ENCODE results near the gene SLC34A3.

The SLC34A3 gene

GRCh38 chr9:137188086-137188489 is 42.6 kb upstream of the SLC34A3 start:
- TF ChIP-seq, protein P1, sequence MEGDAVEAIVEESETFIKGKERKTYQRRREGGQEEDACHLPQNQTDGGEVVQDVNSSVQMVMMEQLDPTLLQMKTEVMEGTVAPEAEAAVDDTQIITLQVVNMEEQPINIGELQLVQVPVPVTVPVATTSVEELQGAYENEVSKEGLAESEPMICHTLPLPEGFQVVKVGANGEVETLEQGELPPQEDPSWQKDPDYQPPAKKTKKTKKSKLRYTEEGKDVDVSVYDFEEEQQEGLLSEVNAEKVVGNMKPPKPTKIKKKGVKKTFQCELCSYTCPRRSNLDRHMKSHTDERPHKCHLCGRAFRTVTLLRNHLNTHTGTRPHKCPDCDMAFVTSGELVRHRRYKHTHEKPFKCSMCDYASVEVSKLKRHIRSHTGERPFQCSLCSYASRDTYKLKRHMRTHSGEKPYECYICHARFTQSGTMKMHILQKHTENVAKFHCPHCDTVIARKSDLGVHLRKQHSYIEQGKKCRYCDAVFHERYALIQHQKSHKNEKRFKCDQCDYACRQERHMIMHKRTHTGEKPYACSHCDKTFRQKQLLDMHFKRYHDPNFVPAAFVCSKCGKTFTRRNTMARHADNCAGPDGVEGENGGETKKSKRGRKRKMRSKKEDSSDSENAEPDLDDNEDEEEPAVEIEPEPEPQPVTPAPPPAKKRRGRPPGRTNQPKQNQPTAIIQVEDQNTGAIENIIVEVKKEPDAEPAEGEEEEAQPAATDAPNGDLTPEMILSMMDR (IDR thresholded peaks at IDR 0.05; ENCODE audit: low read depth, low read length), result no peak
- TF ChIP-seq EZH2phosphoT487 (IDR thresholded peaks at IDR 0.05; ENCODE audit: low read depth), result no peak
- H3K4me1 ChIP-seq (ENCODE audit: low read length), result peaks cover 18% of the 10 kb centered on the region
- peak overlapping the region; percentile 74 for H3K9ac ChIP-seq (ENCODE audit: low read length)
- H3K27me3 ChIP-seq (ENCODE audit: low read depth, low read length), result no peaks in the 10 kb centered on the region
- peak overlapping the region; percentile 87 for H3K4me2 ChIP-seq (ENCODE audit: low read length)
- H3K79me2 ChIP-seq (ENCODE audit: low read length), result peaks cover 46% of the 10 kb centered on the region
- H3K27ac ChIP-seq (ENCODE audit: low read length), result peak overlapping the region; percentile 26; the same call in 1 of the 2 replicates
- peaks cover 13% of the 10 kb centered on the region for H3K36me3 ChIP-seq (replicated peaks; ENCODE audit: low read depth, low read length)
- peak overlapping the region; percentile 86 for H3K4me3 ChIP-seq (ENCODE audit: low read length)
- no peaks in the 10 kb centered on the region for H4K20me1 ChIP-seq (ENCODE audit: insufficient read depth, low read length)
- no peaks in the 10 kb centered on the region for H3K9me3 ChIP-seq (ENCODE audit: insufficient read depth, low read length)
- H2AFZ ChIP-seq (ENCODE audit: low read depth, low read length), result no peak overlapping the region

DNA sequence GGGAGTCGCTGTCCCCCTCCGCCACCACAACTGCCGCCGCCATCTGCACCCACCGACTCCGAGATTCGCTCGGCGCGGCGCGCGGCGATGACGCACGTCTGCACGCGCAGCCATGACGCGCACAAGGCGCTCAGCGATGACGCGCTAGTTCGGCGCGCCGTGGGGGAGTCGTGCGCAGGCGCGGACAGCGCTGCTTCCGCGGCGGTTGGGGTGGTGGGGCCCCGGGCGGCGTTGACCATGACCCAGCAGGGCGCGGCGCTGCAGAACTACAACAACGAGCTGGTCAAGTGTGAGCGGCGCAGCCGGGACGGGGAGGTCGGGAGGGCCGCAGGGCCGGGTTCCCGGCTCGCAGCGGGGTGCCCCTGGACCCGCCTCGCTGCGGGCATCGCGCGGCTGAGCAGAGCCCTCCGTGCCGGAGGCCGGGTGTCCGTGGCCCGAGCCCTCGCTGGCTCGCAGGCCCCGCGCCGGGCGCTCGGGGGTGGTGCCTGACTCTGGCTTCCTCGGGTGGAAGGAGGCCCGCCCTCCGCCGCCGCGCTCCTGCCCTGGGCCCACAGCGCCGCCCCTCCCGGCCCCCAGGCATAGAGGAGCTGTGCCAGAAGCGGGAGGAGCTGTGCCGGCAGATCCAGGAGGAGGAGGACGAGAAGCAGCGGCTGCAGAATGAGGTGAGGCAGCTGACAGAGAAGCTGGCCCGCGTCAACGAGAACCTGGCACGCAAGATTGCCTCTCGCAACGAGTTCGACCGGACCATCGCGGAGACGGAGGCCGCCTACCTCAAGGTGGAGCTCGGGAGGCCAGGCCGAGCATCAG is 42.0 kb upstream of the SLC34A3 start, which contains the start of the genes ANAPC2 and SSNA1:
Gene ANAPC2, minus strand, starts transcription at position 71 of the 807 bp plus-strand sequence. Its CDS starts 28 bp downstream, at position 43.
Gene SSNA1, plus strand, starts transcription at position 187 of the 807 bp plus-strand sequence. Its CDS starts 51 bp downstream, at position 238.
- Histone ChIP-seq H3K4me1 (ENCODE audit: low read length) (peaks cover 18% of the 10 kb centered on the region), H3K27me3 (ENCODE audit: low read depth, low read length) (no peaks in the 10 kb centered on the region), H3K79me2 (ENCODE audit: low read length) (peaks cover 46% of the 10 kb centered on the region), H4K20me1 (ENCODE audit: insufficient read depth, low read length) (no peaks in the 10 kb centered on the region), H3K9ac (ENCODE audit: low read length) (peak within 1 kb of the TSS; percentile 80), H3K4me2 (ENCODE audit: low read length) (peak within 1 kb of the TSS; percentile 90), H3K36me3 (replicated peaks; ENCODE audit: low read depth, low read length) (peaks cover 8% of the 10 kb centered on the region), H3K4me3 (ENCODE audit: low read length) (peak within 1 kb of the TSS; percentile 86), H2AFZ (ENCODE audit: low read depth, low read length) (no peak within 1 kb of the TSS), H3K27ac (ENCODE audit: low read length) (peak within 1 kb of the TSS; percentile 80), H3K9me3 (ENCODE audit: insufficient read depth, low read length) (no peaks in the 10 kb centered on the region)
- TF ChIP-seq, protein P1 (IDR thresholded peaks at IDR 0.05; ENCODE audit: low read depth, low read length), result peak; percentile 39
- TF ChIP-seq EZH2phosphoT487 (IDR thresholded peaks at IDR 0.05; ENCODE audit: low read depth), result no peak

GRCh38 chr9:137189297-137190295 is 41.1 kb upstream of the SLC34A3 start:
- Histone ChIP-seq H3K27me3 (ENCODE audit: low read depth, low read length) (no peaks in the 10 kb centered on the region), H3K9me3 (ENCODE audit: insufficient read depth, low read length) (no peaks in the 10 kb centered on the region), H3K4me3 (ENCODE audit: low read length) (peak overlapping the region; percentile 86), H3K27ac (ENCODE audit: low read length) (peak overlapping the region; percentile 80), H3K4me2 (ENCODE audit: low read length) (peak overlapping the region; percentile 90), H3K36me3 (replicated peaks; ENCODE audit: low read depth, low read length) (peaks cover 8% of the 10 kb centered on the region), H3K4me1 (ENCODE audit: low read length) (peaks cover 18% of the 10 kb centered on the region), H3K79me2 (ENCODE audit: low read length) (peaks cover 46% of the 10 kb centered on the region), H4K20me1 (ENCODE audit: insufficient read depth, low read length) (no peaks in the 10 kb centered on the region), H3K9ac (ENCODE audit: low read length) (peak overlapping the region; percentile 80), H2AFZ (ENCODE audit: low read depth, low read length) (no peak overlapping the region)
- TF ChIP-seq EZH2phosphoT487 (IDR thresholded peaks at IDR 0.05; ENCODE audit: low read depth), result no peak
- TF ChIP-seq, protein P1 (IDR thresholded peaks at IDR 0.05; ENCODE audit: low read depth, low read length), result no peak

Data from OCI-LY3 (cell line).